Type B pancreatic cell (in vitro differentiated cells): ENCODE results near the gene PRRT1B. TPM values are rescaled to one million over a fixed set of nuclear protein-coding genes. Genes with fewer than 3 reads are reported as not detected.
"Not testable (repeated sequence)": the region's sequence is repeated elsewhere in the genome, so short reads cannot be mapped to it uniquely, and the experiment has no call there.

Experiments
- DNase-seq: peaks from one replicate; pipeline ENCODE4 v3.0.0; 2021; ENCODE audit warnings: mixed read lengths; ENCODE audit not compliant: unreplicated experiment; ENCODE audit errors: extremely low spot score
- H3K27ac Mint-ChIP-seq: 2 replicates; pipeline ENCODE4 v1.8.0; 2021; ENCODE audit warnings: mild to moderate bottlenecking, mixed read lengths
- H3K27me3 Mint-ChIP-seq: 2 replicates; pipeline ENCODE4 v1.8.0; 2021; ENCODE audit warnings: mixed read lengths
- H3K36me3 Mint-ChIP-seq: 2 replicates; pipeline ENCODE4 v1.8.0; 2021; ENCODE audit warnings: mixed read lengths
- H3K4me1 Mint-ChIP-seq: one replicate; pipeline ENCODE4 v1.8.0; 2021; ENCODE audit warnings: mixed read lengths; ENCODE audit not compliant: unreplicated experiment
- H3K4me3 Mint-ChIP-seq: 2 replicates; pipeline ENCODE4 v1.8.0; 2021; ENCODE audit warnings: mild to moderate bottlenecking, mixed read lengths
- H3K9me3 Mint-ChIP-seq: 2 replicates; pipeline ENCODE4 v1.8.0; 2021; ENCODE audit warnings: mixed read lengths
- CTCF ChIP-seq: fragments of 200-600 bp; sonication (generic); conservative IDR thresholded peaks from 2 replicates; pipeline ENCODE4 v1.5.0; 2021; ENCODE audit warnings: antibody characterized with exemption, mild to moderate bottlenecking
- total RNA-seq: library from RNA; stranded (reverse); gene quantifications from 2 replicates; pipeline ENCODE4 v1.2.1, GENCODE V29; 2021; ENCODE audit warnings: low replicate concordance

The PRRT1B gene
- total RNA-seq, 1 donor from 2014 or later, result 3.0 TPM

GRCh38 chr9:131537946-131538345 lies 7.4 kb upstream of the PRRT1B start:
- Mint-ChIP-seq H3K4me3 (no peak overlapping the region), H3K4me1 (no peaks in the 10 kb centered on the region), H3K27me3 (no peaks in the 10 kb centered on the region), H3K27ac (no peak overlapping the region), H3K36me3 (peaks cover 4% of the 10 kb centered on the region), H3K9me3 (no peaks in the 10 kb centered on the region)
- no peak for DNase-seq
- TF ChIP-seq CTCF, result no peak

- no peak overlapping the region for H3K27ac Mint-ChIP-seq
- H3K36me3 Mint-ChIP-seq, result peaks cover 4% of the 10 kb centered on the region
- no peaks in the 10 kb centered on the region for H3K4me1 Mint-ChIP-seq
- H3K4me3 Mint-ChIP-seq, result no peak overlapping the region
- no peak for DNase-seq
- H3K9me3 Mint-ChIP-seq, result no peaks in the 10 kb centered on the region
- H3K27me3 Mint-ChIP-seq, result peaks cover 3% of the 10 kb centered on the region
- TF ChIP-seq CTCF, result no peak
These were observed 6.0 kb upstream of the PRRT1B start for GRCh38 chr9:131539223-131539923.

- Mint-ChIP-seq H3K27ac (no peak overlapping the region), H3K9me3 (peaks cover 1% of the 10 kb centered on the region), H3K27me3 (peaks cover 26% of the 10 kb centered on the region), H3K4me1 (no peaks in the 10 kb centered on the region), H3K36me3 (no peaks in the 10 kb centered on the region), H3K4me3 (no peak overlapping the region)
- DNase-seq, result no peak
- no peak for TF ChIP-seq CTCF
These were observed 2.2 kb upstream of the PRRT1B start for GRCh38 chr9:131543141-131543540.

GRCh38 chr9:131545786-131546335 lies 538 bp downstream of the PRRT1B start:
- Mint-ChIP-seq H3K27ac (no peak overlapping the region), H3K4me3 (peak overlapping the region; percentile 47), H3K9me3 (peaks cover 4% of the 10 kb centered on the region), H3K27me3 (peaks cover 50% of the 10 kb centered on the region), H3K4me1 (no peaks in the 10 kb centered on the region), H3K36me3 (no peaks in the 10 kb centered on the region)
- no peak for DNase-seq
- no peak for TF ChIP-seq CTCF

- peak overlapping the region; percentile 53 for H3K27ac Mint-ChIP-seq
- peak; percentile 19 for TF ChIP-seq CTCF
These were observed 1.2 kb downstream of the PRRT1B start for GRCh38 chr9:131546336-131547084.

GRCh38 chr9:131549186-131549585 lies 3.9 kb downstream of the PRRT1B start:
- not testable (repeated sequence) for DNase-seq, H3K27ac Mint-ChIP-seq, H3K4me1 Mint-ChIP-seq, H3K9me3 Mint-ChIP-seq, H3K4me3 Mint-ChIP-seq, H3K36me3 Mint-ChIP-seq
- H3K27me3 Mint-ChIP-seq, result peaks cover 68% of the 10 kb centered on the region

More at GRCh38 chr9:131546336-131547084, 1.2 kb downstream of the PRRT1B start:
- no peaks in the 10 kb centered on the region for H3K4me1 Mint-ChIP-seq
- H3K27me3 Mint-ChIP-seq, result peaks cover 50% of the 10 kb centered on the region
- H3K36me3 Mint-ChIP-seq, result no peaks in the 10 kb centered on the region
- DNase-seq, result no peak
- peaks cover 4% of the 10 kb centered on the region for H3K9me3 Mint-ChIP-seq
- H3K4me3 Mint-ChIP-seq, result peak overlapping the region; percentile 70

- H3K27ac Mint-ChIP-seq, H3K9me3 Mint-ChIP-seq, H3K4me1 Mint-ChIP-seq, DNase-seq, H3K4me3 Mint-ChIP-seq, H3K36me3 Mint-ChIP-seq: not testable (repeated sequence)
- peaks cover 67% of the 10 kb centered on the region for H3K27me3 Mint-ChIP-seq
These were observed 5.1 kb downstream of the PRRT1B start for GRCh38 chr9:131550465-131550864.
